Measurements from ENCODE around the gene OR2C3.
"Not testable (repeated sequence)": the region's sequence is repeated elsewhere in the genome, so short reads cannot be mapped to it uniquely, and the experiment has no call there.

OR2C3 gene

DNA sequence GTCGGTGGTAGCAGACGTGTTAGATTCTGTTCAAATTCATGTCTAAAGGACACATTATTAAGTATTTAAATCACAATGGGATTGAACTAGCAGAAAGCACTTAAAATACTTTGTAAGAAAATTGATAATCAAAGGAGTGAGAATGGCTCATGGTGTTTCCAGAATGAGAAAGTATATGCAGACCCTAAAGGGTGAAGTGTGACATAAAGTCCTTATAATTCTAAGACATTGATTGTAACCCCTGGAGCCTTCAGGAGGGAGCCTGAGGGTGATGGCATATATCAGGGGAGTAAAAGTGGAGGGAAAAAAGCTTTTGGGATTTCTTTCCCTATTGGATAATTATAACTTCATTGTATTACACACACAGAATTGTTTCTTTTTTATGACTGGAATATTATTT is at the start of gene OR2C3:
Gene OR2C3 (minus strand): TSS at position 101 of the 400 bp plus-strand sequence. CDS start 3,929 bp downstream, outside the sequence.
- no peak for DNase-seq (ENCODE audit: low read depth)

DNA sequence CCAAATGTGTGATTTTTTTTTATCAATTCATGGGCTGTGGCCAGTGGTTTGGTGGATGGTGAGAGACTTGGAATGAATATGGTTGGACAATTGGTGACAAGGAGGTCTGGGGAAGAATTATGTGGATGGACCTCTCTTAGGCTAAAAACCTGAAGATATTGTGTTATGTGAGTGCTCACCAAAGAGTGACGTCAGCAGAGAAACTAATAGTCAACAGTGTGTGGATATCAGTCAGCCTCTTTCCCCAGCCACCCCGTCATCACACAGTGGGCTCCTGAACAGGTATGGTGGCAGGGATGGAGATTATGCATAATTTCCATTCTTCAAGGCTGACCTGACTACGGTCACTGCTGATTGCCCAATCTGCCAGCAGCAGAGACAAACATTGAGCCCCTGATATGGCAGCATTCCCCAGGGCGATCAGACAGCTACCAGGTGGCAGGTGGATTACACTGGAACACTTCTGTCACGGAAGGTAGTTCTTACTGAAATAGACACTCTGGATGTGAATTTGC is 42.8 kb upstream of the OR2C3 start:
- DNase-seq (ENCODE audit: low read depth) = no peak

DNA sequence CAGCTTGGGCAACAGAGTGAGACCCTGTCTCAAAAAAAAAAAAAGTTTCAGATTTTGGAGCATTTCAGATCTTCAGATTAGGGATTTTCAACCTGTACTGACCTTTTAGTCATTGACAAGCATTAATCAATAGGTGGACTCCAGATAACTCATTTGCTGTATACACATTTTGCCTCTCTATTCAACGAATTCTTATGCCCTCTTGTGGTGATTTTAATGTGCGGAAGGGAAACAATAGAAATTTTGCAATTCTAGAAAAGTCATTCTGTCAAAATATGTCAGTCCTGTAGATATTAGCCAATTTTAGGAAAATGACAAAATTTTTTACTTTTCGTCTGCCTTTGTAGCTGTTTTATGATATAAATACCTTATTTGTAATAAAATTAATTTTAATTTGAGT is 40.3 kb upstream of the OR2C3 start:
- DNase-seq (ENCODE audit: low read depth) = no peak

DNA sequence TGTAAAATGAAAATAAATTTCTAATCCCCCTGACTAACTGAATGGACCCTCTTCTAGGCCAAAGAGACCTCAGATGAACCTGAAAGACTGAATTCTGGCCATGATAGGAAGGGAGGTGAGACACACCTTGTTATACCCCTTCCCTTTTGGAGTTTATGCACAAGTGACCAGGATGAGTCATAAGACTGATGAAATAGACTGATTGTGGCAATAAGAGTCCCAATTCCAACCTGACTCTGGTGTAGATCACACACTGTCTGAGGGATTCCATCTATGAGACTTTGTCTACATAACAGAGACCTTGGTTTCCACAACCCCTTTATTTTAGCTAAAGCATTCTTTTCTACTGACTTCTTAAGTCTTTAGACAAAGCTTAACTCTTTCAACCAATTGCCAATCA is 38.4 kb upstream of the OR2C3 start:
- no peak for DNase-seq (ENCODE audit: low read depth)

DNA sequence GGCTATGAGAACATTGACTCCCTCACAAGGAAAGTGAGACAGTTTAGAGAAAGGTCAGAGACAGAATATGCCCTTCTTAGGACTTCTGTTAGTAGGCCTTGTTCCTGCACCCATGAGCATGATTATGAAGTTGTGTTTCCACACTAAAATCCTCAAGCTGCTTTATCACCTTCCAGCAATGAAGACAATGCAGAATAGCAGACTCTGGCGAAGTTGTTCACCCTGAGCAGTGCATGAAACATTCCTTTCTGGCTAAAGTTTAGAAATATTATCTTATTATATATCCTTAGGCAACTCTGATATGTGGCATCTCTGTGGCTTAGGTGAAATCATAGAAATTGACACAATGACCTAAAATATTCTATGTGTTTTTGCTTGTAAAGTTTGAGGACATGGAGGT is 38.0 kb upstream of the OR2C3 start:
- no peak for DNase-seq (ENCODE audit: low read depth)

DNA sequence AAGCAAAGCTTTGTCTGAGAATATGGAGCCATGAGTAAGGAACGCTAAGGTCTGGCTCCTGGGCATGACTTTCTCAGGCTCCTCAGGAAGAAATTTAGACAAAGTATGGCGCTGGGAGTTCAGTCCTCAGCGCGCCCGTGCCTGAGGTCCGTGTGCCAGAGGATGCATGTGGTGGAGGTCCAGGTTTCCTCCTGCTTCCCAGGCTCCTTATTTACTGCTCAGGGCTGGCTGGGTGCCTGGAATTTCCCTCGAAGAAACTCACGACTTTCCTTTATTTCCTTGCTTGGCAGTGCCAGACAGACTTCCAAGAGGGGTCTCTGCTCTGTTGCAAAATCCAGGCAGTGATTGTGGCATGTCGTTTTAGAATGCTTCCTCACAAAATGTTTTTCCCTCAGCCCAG is 26.0 kb upstream of the OR2C3 start:
- no peak for DNase-seq (ENCODE audit: low read depth)

DNA sequence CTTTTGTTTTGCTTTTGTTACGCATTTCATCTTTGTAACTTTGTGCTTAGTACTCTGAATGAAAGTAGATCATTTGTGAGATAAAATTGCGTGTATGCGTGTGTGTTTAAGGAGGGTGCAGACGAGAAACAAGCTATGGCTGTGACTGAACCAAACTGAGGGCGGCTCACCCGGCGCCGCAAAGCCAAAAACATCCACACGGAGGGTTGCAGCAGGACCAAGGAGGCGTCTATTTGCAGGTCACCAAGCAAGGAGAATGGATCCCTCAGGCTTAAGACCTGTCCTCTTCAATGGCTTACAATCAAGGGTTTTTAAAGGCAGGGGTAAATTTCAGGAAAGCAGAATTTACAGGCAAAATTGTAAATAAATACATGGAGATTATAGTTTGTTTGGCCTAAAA is 25.5 kb upstream of the OR2C3 start:
- no peak for DNase-seq (ENCODE audit: low read depth)

DNA sequence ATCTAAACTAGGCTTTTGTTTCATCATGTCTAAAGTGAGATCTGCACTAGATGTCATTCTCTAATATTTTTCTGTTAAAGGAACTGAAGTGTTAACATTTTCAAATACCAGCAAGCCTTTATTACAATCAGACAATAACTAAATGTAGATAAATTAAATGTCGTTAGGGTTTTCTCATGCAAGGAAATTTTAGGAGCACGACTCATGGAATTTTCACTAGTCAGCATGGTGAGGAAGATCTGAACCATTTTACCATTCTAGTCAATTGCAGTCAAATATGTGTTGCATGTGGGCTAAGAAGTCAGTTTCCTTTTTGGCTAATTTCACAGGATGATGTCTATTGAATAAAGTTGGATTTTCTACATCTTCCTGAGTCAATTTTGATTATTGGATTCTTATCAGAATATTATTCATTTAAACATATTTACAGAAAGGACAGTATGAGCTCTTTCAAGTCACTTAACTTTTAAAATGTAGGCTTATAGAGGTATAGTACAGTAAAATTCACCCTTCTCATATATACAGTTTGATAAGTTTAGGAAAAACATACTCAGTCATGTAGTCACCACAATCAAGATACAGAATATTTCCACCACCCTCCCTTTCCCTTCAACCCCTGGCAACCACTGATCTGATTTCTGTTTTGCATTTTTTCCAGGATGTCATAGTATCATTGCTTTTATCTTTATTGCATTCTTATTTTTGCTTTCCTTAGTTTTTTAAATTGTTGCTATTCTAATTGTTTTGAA is 21.9 kb upstream of the OR2C3 start:
- no peak for DNase-seq (ENCODE audit: low read depth)

DNA sequence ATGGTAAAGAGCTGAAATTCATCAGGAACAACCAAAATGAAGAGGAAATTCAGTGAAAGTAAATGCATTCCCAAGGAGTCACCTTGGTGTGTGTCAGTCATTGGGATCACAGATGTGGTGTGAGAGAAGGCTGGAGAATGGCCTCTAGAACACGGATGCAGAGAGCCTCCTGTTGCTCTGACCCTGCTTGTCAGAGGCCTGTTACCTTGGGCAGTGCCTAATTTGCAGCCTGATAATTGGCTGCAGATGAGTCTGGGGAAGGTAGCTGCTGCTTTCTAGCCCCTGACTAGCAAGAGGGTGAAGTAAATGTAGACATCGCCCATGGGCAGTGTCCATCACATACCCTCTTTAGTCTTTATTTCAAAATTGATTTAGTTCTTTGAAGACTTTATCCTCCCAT is 16.0 kb upstream of the OR2C3 start:
- no peak for DNase-seq (ENCODE audit: low read depth)

DNA sequence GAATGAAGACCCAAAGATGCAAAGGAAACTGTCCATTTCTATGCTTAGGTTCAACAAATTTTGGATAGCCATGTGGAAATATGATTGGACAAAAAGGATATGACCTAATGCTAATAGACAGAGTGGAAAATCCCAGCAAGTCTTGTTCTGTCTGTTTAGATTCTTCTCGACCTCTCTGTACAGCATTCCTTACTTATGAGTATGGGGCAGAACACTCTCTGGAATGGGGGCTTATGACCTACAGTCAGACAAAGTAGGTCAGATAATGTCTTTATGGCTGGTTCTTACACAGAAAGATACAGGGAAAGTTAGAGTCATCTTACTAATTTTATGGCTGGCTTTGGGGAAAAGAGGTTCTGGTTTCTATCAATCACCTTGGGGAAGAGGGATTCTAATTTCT is 15.5 kb upstream of the OR2C3 start:
- no peak for DNase-seq (ENCODE audit: low read depth)

DNA sequence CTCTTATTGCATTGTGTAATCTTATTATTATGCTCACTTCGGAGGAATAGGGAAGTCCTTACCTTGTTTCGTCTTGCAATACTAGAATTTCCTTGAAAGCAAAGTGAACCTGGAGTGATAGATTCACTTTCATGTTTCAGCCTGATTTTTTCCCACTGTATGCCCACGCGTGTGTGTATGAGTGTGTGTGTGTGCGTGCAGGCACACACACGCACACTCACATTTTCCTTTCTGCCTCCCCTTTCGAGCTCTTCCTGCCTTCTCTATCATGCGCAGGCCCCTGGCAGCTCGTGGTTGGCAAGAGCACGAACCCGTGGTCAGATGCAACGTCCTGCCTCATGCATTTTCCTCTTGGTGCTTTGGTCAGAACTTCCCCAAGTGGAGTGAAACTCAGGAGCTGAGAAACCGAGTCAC is 12.5 kb upstream of the OR2C3 start, which contains the start of gene GCSAML:
Gene GCSAML (plus strand): TSS at position 366 of the 414 bp plus-strand sequence. CDS start 58 bp downstream, outside the sequence.
- no peak for DNase-seq (ENCODE audit: low read depth)

DNA sequence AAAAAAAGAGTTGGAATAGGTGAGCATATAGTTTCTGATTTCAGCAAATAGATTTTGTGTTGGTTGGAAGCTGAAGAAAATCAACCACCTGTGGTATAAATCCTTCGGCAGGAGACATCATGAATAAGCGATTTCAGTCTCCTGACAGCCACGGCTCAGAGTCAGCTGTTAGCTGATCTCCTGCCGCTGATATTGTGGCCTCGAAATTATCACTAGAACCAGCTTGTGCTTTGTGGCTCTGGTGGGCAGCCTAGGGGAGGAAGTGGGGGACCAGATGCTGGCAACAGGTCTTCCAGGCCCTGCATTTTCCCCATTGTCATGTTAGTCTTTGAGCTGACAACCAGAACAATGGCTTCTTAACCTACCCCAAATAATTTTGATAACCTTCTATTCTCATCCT is 11.9 kb upstream of the OR2C3 start:
- no peak for DNase-seq (ENCODE audit: low read depth)

DNA sequence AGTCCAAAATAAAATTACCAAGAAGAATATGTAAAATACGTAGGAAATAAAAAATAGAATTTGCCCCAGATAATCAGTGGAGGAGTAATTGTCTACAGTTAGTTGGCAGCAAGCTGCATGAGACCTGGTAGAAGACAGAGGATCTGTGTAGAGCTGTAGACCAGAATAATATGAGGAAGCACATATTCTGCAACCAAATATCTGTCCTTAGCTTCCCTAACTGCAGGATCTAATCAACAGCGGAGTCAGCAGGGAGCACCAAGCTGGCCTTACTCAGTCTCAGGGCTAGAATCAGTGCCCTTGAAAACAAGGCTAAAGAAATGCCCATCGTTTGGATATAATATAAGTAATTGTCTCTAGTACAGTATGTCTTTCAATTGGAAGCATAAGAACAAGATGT is 6.6 kb upstream of the OR2C3 start:
- DNase-seq (ENCODE audit: low read depth) = no peak

DNA sequence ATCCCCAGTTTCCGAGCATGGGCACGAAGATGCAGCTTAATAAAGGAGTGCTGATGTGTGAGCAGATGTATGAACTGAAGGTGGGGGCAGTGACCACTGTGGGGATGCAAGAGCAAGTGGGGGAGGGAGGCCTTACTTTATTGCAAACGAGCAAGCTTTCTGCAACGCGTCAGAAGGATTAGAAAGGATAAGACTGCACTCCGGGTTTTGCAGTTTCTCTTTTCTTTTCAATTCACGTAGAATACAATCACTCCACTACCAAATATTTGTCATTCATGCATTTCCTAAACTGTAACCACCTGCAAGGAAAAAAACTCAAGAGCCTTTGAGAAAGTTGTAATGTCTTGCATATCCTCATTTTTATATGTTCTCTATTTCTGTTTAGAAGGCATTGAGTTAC is 4.3 kb upstream of the OR2C3 start:
- DNase-seq (ENCODE audit: low read depth) = no peak

DNA sequence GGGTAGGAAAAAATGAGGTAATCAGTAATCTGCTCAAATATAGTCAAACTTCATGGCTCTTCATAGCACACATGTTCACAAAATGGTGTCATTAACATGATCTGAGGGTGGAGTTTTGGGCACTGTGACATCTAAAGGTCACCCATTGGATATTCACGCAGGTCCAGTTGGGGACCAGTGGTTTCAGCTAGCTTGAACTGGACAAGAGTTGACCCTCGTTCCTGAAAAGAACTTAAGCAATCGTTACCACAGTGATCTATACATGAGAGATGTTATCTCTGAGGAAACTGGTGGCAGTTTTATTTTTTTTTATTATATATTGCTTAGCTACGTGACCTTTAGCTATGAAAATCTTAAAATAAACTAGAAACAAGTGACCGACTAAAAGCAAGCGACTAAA is 3.0 kb upstream of the OR2C3 start:
- no peak for DNase-seq (ENCODE audit: low read depth)

DNA sequence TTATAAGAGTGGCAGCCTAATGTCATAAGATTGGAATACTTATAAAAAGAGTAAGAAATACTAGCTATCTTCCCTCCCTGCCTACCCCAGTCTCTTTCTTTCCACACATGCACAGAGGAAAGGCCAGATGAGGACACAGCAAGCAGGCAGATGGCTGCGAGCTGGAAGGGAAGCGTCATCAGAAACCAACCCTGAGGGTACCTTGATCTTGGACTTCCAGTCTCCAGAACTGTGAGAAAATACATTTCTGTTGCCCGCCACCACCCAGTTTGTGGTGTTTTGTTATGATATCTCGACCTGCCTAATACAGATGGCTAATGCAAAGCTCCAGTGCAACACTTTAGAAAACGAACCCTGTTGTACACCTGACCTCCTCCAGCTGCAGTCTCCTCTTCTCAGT is 2.3 kb upstream of the OR2C3 start:
- DNase-seq (ENCODE audit: low read depth) = no peak

DNA sequence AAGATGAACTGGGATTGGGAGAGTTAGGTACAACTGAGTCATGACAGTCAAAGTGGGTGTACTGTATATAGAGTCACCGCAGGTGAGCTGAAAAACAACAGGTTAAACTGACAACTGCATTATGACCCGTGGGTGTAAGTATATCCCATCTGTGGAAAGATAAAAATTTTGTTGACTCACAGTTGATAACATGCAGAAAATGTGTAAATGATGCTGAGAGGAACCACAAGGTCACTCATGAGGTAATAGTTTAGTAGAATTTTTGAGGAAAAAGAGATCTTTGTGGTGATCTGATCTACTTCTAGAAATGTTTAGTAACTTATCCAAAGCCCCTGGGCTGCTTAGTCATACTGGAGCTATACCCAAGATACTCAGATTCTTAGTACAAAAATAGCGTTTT is 838 bp downstream of the OR2C3 start:
- no peak for DNase-seq (ENCODE audit: low read depth)

DNA sequence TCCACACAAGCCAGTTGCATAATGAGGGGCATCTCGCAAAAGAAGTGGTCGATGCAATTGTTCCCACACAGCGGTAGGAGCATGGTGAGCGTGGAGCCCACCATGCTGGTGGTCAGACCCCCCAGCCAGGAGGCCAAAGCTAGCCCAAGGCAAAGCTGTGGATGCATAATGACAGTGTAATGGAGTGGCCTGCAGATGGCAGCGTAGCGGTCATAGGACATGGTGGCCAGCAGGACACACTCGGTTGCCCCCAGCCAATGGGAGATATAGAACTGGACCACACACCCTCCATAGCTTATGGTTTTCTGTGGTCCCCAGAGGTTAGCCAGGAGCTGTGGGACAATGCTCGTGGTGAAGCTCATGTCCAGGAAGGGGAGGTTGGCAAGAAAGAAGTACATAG is 4.3 kb downstream of the OR2C3 start:
- DNase-seq (ENCODE audit: low read depth) = no peak

DNA sequence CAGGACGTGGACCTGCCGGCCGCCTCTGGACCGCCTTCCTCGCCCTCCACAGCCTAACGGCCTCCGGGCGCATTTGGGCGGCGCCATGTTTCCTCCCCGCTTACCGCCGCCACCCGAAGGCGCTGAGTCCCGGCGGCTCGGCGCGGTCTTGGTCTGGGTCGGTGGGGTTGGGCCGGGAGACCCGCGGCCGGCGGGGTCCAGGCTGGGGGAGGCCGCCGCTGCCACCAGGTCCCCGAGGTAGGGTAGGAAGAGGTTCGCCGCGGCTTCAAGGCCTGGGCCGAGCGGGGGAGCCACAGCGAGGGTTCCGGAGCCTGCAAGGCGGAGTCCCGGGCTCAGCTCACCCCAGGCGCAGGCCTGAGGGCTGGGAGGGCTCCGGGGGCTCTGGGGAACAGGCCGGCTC is 5.5 kb downstream of the OR2C3 start:
- no peak for DNase-seq (ENCODE audit: low read depth)

DNA sequence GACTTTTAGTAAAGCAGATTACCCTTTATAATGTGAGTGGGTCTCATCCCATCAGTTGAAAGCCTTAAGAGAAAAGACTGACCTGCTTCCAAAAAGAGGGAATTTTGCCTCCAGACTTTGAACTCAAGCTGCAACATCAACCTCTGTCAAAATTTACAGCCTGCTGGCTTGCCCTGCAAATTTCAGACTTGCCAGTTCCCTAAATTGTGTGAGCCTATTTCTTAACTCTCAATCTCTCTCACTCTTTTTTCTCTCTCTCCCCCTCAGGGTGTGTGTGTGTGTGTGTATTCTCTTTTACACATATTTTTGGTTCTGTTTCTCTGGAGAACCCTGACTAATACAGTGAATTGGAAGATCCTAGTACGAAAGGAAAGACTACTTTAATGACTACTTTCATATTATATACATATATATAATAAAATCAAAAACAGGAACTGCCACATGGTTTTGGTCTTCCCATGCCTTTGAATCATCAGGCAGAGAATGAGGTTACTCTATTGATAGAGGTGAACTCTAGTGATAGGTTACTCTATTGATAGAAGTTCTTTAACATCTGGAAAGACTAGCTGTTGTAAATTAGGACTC is 6.4 kb downstream of the OR2C3 start:
- no peak for DNase-seq (ENCODE audit: low read depth)

DNA sequence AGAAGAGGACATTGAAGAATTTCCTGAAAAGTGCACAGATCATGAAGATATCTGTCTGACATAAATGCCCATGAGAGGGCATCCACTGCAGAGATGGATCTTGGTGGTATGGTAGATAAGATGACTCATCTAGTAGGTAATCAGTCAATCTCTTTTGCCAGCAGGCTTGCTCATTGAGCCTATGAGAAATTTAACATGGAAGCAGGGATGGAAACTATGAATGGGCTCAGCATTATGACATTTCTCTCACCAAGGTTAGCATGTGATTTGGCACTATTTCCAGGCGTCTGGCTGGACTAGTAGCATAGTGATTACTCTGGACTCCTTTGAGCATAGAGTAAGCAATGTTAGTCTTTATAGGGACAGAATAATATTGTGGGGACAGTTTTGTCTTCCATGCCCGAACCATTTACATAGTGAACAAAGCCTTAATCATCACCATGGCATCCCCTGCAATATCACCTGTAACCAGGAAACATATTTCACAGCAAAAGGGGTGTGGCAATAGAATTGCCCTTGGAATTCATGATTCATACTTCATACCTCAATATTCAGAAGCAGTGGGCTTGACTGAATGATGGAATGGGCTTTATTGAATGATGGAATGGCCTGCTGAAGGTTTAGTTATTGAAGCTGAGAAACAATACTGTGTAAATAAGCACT is 7.3 kb downstream of the OR2C3 start:
- DNase-seq (ENCODE audit: low read depth) = no peak

DNA sequence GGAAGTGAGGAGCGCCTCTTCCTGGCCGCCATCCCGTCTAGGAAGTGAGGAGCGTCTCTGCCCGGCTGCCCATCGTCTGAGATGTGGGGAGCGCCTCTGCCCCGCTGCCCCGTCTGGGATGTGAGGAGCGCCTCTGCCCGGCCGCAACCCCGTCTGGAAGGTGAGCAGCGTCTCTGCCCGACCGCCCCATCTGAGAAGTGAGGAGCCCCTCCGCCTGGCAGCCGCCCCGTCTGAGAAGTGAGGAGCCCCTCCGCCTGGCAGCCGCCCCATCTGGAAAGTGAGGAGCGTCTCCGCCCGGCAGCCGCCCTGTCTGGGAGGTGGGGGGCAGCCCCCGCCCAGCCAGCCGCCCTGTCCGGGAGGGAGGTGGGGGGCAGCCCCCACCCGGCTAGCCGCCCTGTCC is 14.4 kb downstream of the OR2C3 start:
- not testable (repeated sequence) for DNase-seq (ENCODE audit: low read depth)

DNA sequence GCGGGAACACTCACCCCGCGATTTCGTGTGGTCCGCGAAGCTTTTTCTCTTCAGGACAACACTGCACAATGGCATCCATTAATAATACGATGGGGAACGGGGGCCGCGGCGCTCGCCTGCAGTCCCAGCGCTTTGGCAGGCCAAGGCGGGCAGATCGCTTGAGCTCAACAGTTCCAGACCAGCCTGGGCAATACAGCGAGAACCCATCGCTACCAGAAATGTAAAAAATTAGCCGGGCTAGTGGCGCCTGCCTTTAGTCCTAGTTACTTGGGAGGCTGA is 17.7 kb downstream of the OR2C3 start:
- no peak for DNase-seq (ENCODE audit: low read depth)

All from stimulated activated CD8-positive, alpha-beta memory T cell treated with anti-CD3 and anti-CD28 coated beads, Interleukin-12 subunit alpha, Interleukin-12 subunit beta, amount 100 ng/mL, for 4 hours (primary cell).